Tibial artery (tissue), 4 donors: ENCODE data around the gene PRKCI.

Experiments
- DNase-seq, 2 donors: peaks; one replicate each; pipeline ENCODE4 v3.0.0-alpha.2; 2019
- H3K27ac ChIP-seq, 2 donors: fragments of 200-600 bp; sonication (generic) in 1 of 2; 1 replicate in 1 of 2; 2 replicates in 1 of 2; pipeline ENCODE4 v1.5.1; 2018 to 2019; ENCODE audit warnings: mild to moderate bottlenecking in 1 of 2
- H3K27me3 ChIP-seq, 2 donors: fragments of 200-600 bp; sonication (generic) in 1 of 2; one replicate each; pipeline versions ENCODE4 v1.5.1 to v1.6.0; 2016 to 2019
- H3K36me3 ChIP-seq, 3 donors: fragments of 200-600 bp; sonication (generic) in 2 of 3; one replicate each; pipeline ENCODE4 v1.5.1; 2016 to 2019; ENCODE audit warnings: mild to moderate bottlenecking in 2 of 3
- H3K4me1 ChIP-seq, 4 donors: fragments of 200-600 bp; sonication (generic) in 2 of 4; 1 replicate in 3 of 4; 2 replicates in 1 of 4; pipeline ENCODE4 v1.5.1; 2016 to 2019
- H3K4me3 ChIP-seq, 2 donors: fragments of 200-600 bp; sonication (generic) in 1 of 2; 1 replicate in 1 of 2; 2 replicates in 1 of 2; pipeline ENCODE4 v1.5.1; 2018 to 2019; ENCODE audit warnings: mild to moderate bottlenecking in 2 of 2
- H3K9me3 ChIP-seq, 3 donors: fragments of 200-600 bp; sonication (generic) in 1 of 3; one replicate each; pipeline ENCODE4 v1.5.1; 2016 to 2019
- CTCF ChIP-seq, 2 experiments: fragments of 200-600 bp in 1 of 2; fragments of 450-650 bp in 1 of 2; IDR thresholded peaks; one replicate each; pipeline ENCODE4 v1.5.1; 2017 to 2019; ENCODE audit warnings: antibody characterized with exemption in 2 of 2, mild to moderate bottlenecking in 1 of 2, moderate library complexity in 1 of 2
- intact Hi-C: fragments of 100-400 bp; cut with DNase I; formaldehyde crosslinking; loops from one replicate; pipeline ENCODE4 v1.15.0; 2023; ENCODE audit warnings: low total_unique reads

Gene PRKCI

GRCh38 chr3:170207717-170208116, 14.5 kb upstream of the PRKCI start:
- no peaks in the 10 kb centered on the region for H3K36me3 ChIP-seq
- H3K4me1 ChIP-seq, result no peaks in the 10 kb centered on the region
- intact Hi-C loops, result no loop called here
- no peak overlapping the region for H3K27ac ChIP-seq
- no peak for DNase-seq
- peaks cover 0 to 10% of the 10 kb centered on the region in 2 donors for H3K27me3 ChIP-seq
- no peak for TF ChIP-seq CTCF (IDR thresholded peaks at IDR 0.05)
- H3K9me3 ChIP-seq, result peaks cover 0 to 6% (median 0%) of the 10 kb centered on the region in 3 donors
- no peak overlapping the region for H3K4me3 ChIP-seq

- H3K9me3 ChIP-seq, result peaks cover 0 to 6% (median 0%) of the 10 kb centered on the region in 3 donors
- no peak for DNase-seq
- H3K27ac ChIP-seq, result no peak overlapping the region
- intact Hi-C loops, result no loop called here
- peaks cover 0 to 2% of the 10 kb centered on the region in 2 donors for H3K27me3 ChIP-seq
- no peaks in the 10 kb centered on the region for H3K36me3 ChIP-seq
- TF ChIP-seq CTCF (IDR thresholded peaks at IDR 0.05), result no peak
- no peaks in the 10 kb centered on the region for H3K4me1 ChIP-seq
- H3K4me3 ChIP-seq, result no peak overlapping the region
These were observed 10.6 kb upstream of the PRKCI start for GRCh38 chr3:170211668-170212067.

- peaks cover 0 to 17% (median 4%) of the 10 kb centered on the region in 4 donors for H3K4me1 ChIP-seq
- no peaks in the 10 kb centered on the region for H3K36me3 ChIP-seq
- no peak overlapping the region for H3K4me3 ChIP-seq
- DNase-seq, result no peak
- no peak for TF ChIP-seq CTCF (IDR thresholded peaks at IDR 0.05)
- no peaks in the 10 kb centered on the region for H3K27me3 ChIP-seq
- H3K27ac ChIP-seq, result no peak overlapping the region
- no peaks in the 10 kb centered on the region for H3K9me3 ChIP-seq
- intact Hi-C loops, result loop anchor here (10.0 kb wide), 1 partner anchor 525 kb away; no protein-coding TSS in a partner anchor
These were observed 2.4 kb upstream of the PRKCI start for GRCh38 chr3:170219850-170220249.

GRCh38 chr3:170220871-170221270, 1.4 kb upstream of the PRKCI start:
- intact Hi-C loops, result loop anchor here (10.0 kb wide), 1 partner anchor 524 kb away; no protein-coding TSS in a partner anchor

GRCh38 chr3:170222647-170223541, 670 bp downstream of the PRKCI start:
- intact Hi-C loops, result loop anchor here (10.0 kb wide), 1 partner anchor 522 kb away; no protein-coding TSS in a partner anchor
- peak in 1 of 2 donors; percentile 39 for DNase-seq
- Histone ChIP-seq H3K36me3 (no peaks in the 10 kb centered on the region), H3K9me3 (no peaks in the 10 kb centered on the region), H3K4me1 (peaks cover 0 to 45% (median 17%) of the 10 kb centered on the region in 4 donors), H3K27me3 (no peaks in the 10 kb centered on the region), H3K27ac (peak overlapping the region; percentile 93 to 95), H3K4me3 (peak overlapping the region; percentile 88 to 96)
- no peak for TF ChIP-seq CTCF (IDR thresholded peaks at IDR 0.05)

More at GRCh38 chr3:170220871-170221270, 1.4 kb upstream of the PRKCI start:
- Histone ChIP-seq H3K9me3 (no peaks in the 10 kb centered on the region), H3K36me3 (no peaks in the 10 kb centered on the region), H3K27me3 (no peaks in the 10 kb centered on the region), H3K4me1 (peaks cover 0 to 25% (median 5%) of the 10 kb centered on the region in 4 donors), H3K27ac (no peak overlapping the region), H3K4me3 (no peak overlapping the region)
- no peak for DNase-seq
- no peak for TF ChIP-seq CTCF (IDR thresholded peaks at IDR 0.05)
